H9 (cell line): ENCODE data around the gene SKAP1. TPM values are rescaled to one million over a fixed set of nuclear protein-coding genes. Genes with fewer than 3 reads are reported as not detected.

ENCODE experiments used
- DNase-seq: peaks from one replicate; pipeline ENCODE4 v3.0.0-alpha.2; 2017
- H2AFZ ChIP-seq: one replicate; pipeline ENCODE4 v1.6.1; 2013; ENCODE audit warnings: mild to moderate bottlenecking, low read length, control low read depth, moderate library complexity
- H2AK5ac ChIP-seq: 2 replicates; pipeline ENCODE4 v1.6.1; 2013; ENCODE audit warnings: low read length, control low read depth, mixed read lengths; ENCODE audit not compliant: insufficient read length
- H2BK120ac ChIP-seq: one replicate; pipeline ENCODE4 v1.6.1; 2013; ENCODE audit warnings: low read depth, mild to moderate bottlenecking, low read length, control low read depth, inconsistent platforms; ENCODE audit not compliant: poor library complexity, severe bottlenecking
- H2BK12ac ChIP-seq: 2 replicates; pipeline ENCODE4 v1.6.1; 2013; ENCODE audit warnings: low read length, control low read depth, mixed read lengths, low read depth; ENCODE audit not compliant: insufficient read length
- H2BK15ac ChIP-seq: 2 replicates; pipeline ENCODE4 v1.6.1; 2013; ENCODE audit warnings: low read depth, low read length, control low read depth
- H2BK20ac ChIP-seq: one replicate; pipeline ENCODE4 v1.6.1; 2013; ENCODE audit warnings: low read depth, mild to moderate bottlenecking, low read length, control low read depth, inconsistent platforms; ENCODE audit not compliant: poor library complexity, severe bottlenecking
- H2BK5ac ChIP-seq: 2 replicates; pipeline ENCODE4 v1.6.1; 2013; ENCODE audit warnings: low read length, control low read depth, mixed read lengths; ENCODE audit not compliant: insufficient read length
- H3K14ac ChIP-seq: 2 replicates; pipeline ENCODE4 v1.6.1; 2013; ENCODE audit warnings: low read length, control low read depth; ENCODE audit not compliant: insufficient read depth
- H3K18ac ChIP-seq: 2 replicates; pipeline ENCODE4 v1.6.1; 2013; ENCODE audit warnings: low read depth, mild to moderate bottlenecking, mixed read lengths, low read length, control low read depth; ENCODE audit not compliant: insufficient read length
- H3K23ac ChIP-seq: 2 replicates; pipeline ENCODE4 v1.6.1; 2013; ENCODE audit warnings: low read length, control low read depth, mixed read lengths, low read depth; ENCODE audit not compliant: insufficient read length
- H3K23me2 ChIP-seq: 2 replicates; pipeline ENCODE4 v1.6.1; 2013; ENCODE audit warnings: low read depth, mild to moderate bottlenecking, mixed read lengths, low read length, control low read depth; ENCODE audit not compliant: insufficient read length, poor library complexity, severe bottlenecking
- H3K27ac ChIP-seq: 2 replicates; pipeline ENCODE4 v1.5.1; 2013; ENCODE audit warnings: low read length, control low read depth, mixed read lengths, low read depth; ENCODE audit not compliant: insufficient read length
- H3K27me3 ChIP-seq: 2 replicates; pipeline ENCODE4 v1.6.1; 2013; ENCODE audit warnings: low read length, control low read depth, inconsistent platforms; ENCODE audit not compliant: insufficient read depth
- H3K4ac ChIP-seq: 2 replicates; pipeline ENCODE4 v1.6.1; 2013; ENCODE audit warnings: low read depth, mild to moderate bottlenecking, control low read depth, inconsistent platforms, low read length, moderate library complexity
- H3K4me1 ChIP-seq: 2 replicates; pipeline ENCODE4 v1.6.1; 2013; ENCODE audit warnings: low read length, control low read depth, inconsistent platforms; ENCODE audit not compliant: insufficient read depth
- H3K4me2 ChIP-seq: 2 replicates; pipeline ENCODE4 v1.6.1; 2013; ENCODE audit warnings: low read length, control low read depth, mixed read lengths; ENCODE audit not compliant: insufficient read length, insufficient read depth
- H3K56ac ChIP-seq: 2 replicates; pipeline ENCODE4 v1.6.1; 2013; ENCODE audit warnings: low read depth, mild to moderate bottlenecking, mixed read lengths, low read length, control low read depth; ENCODE audit not compliant: insufficient read length
- H3K79me1 ChIP-seq: 2 replicates; pipeline ENCODE4 v1.6.1; 2013; ENCODE audit warnings: low read depth, mild to moderate bottlenecking, moderate library complexity, low read length, control low read depth, inconsistent platforms; ENCODE audit not compliant: insufficient read depth, poor library complexity, severe bottlenecking
- H3K79me2 ChIP-seq: 2 replicates; pipeline ENCODE4 v1.6.1; 2013; ENCODE audit warnings: low read length, control low read depth, inconsistent platforms; ENCODE audit not compliant: insufficient read depth
- H3K9ac ChIP-seq: 2 replicates; pipeline ENCODE4 v1.6.1; 2013; ENCODE audit warnings: low read length, control low read depth, mixed read lengths; ENCODE audit not compliant: insufficient read length; ENCODE audit errors: extremely low read depth
- H3K9me3 ChIP-seq: one replicate; pipeline ENCODE4 v1.6.1; 2013; ENCODE audit warnings: low read depth, low read length, inconsistent platforms; ENCODE audit not compliant: control insufficient read depth
- H3T11ph ChIP-seq: one replicate; pipeline ENCODE4 v1.6.1; 2013; ENCODE audit warnings: mild to moderate bottlenecking, low read length, control low read depth, inconsistent platforms
- H4K20me1 ChIP-seq: one replicate; pipeline ENCODE4 v1.6.1; 2013; ENCODE audit not compliant: control insufficient read depth, insufficient read length, insufficient read depth
- H4K5ac ChIP-seq: 2 replicates; pipeline ENCODE4 v1.6.1; 2013; ENCODE audit warnings: low read depth, mild to moderate bottlenecking, mixed read lengths, low read length, control low read depth; ENCODE audit not compliant: insufficient read length
- H4K8ac ChIP-seq: replicated peaks from 2 replicates; pipeline ENCODE4 v1.6.1; 2013; ENCODE audit warnings: low read length, control low read depth, mixed read lengths, low read depth; ENCODE audit not compliant: insufficient read length
- H4K91ac ChIP-seq: 2 replicates; pipeline ENCODE4 v1.6.1; 2013; ENCODE audit warnings: low read depth, mild to moderate bottlenecking, moderate library complexity, mixed read lengths, low read length, control low read depth; ENCODE audit not compliant: insufficient read length
- H3K27ac Mint-ChIP-seq, 3 experiments: 2 replicates in 2 of 3; 3 replicates in 1 of 3; pipeline ENCODE4 v1.8.0; 2020 to 2021; ENCODE audit warnings: mixed read lengths in 3 of 3, mild to moderate bottlenecking in 1 of 3, moderate library complexity in 1 of 3
- H3K27me3 Mint-ChIP-seq: 2 replicates; pipeline ENCODE4 v1.8.0; 2021; ENCODE audit warnings: low read depth, mild to moderate bottlenecking, moderate library complexity, mixed read lengths
- H3K36me3 Mint-ChIP-seq, 3 experiments: 2 replicates in 2 of 3; 3 replicates in 1 of 3; pipeline ENCODE4 v1.8.0; 2020 to 2021; ENCODE audit warnings: low read depth in 3 of 3, mixed read lengths in 3 of 3; ENCODE audit not compliant: insufficient read depth in 1 of 3
- H3K4me1 Mint-ChIP-seq, 2 experiments: 2 replicates each; pipeline ENCODE4 v1.8.0; 2020; ENCODE audit warnings: mixed read lengths in 2 of 2
- H3K4me3 Mint-ChIP-seq, 2 experiments: 2 replicates in 1 of 2; 3 replicates in 1 of 2; pipeline ENCODE4 v1.8.0; 2020 to 2021; ENCODE audit warnings: mild to moderate bottlenecking in 2 of 2, mixed read lengths in 2 of 2, moderate library complexity in 1 of 2
- H3K9me3 Mint-ChIP-seq, 2 experiments: 2 replicates in 1 of 2; 3 replicates in 1 of 2; pipeline ENCODE4 v1.8.0; 2020; ENCODE audit warnings: mild to moderate bottlenecking in 2 of 2, mixed read lengths in 2 of 2, moderate library complexity in 1 of 2
- WGBS: extraction: QIAGEN DNeasy Blood & Tissue Kit; methylation state at CpG from one replicate; pipeline ENCODE4 v1.1.7; 2013; ENCODE audit warnings: missing lambda C conversion rate, low lambda C conversion rate, mixed read lengths; ENCODE audit not compliant: insufficient read length; ENCODE audit errors: extremely low coverage; 5-methylcytosine and 5-hydroxymethylcytosine counted together
- total RNA-seq: library from RNA; stranded (reverse); gene quantifications from 2 replicates; pipeline ENCODE4 v1.2.1, GENCODE V29; 2021
- TF ChIP-seq, protein P1 (sequence below): fragments of 200-600 bp; sonication (generic); conservative IDR thresholded peaks from 3 replicates; pipeline ENCODE4 v1.8.0; 2021; ENCODE audit warnings: antibody characterized with exemption, mild to moderate bottlenecking

The SKAP1 gene
- total RNA-seq, 1 experiment from 2014 or later, result not detected

DNA sequence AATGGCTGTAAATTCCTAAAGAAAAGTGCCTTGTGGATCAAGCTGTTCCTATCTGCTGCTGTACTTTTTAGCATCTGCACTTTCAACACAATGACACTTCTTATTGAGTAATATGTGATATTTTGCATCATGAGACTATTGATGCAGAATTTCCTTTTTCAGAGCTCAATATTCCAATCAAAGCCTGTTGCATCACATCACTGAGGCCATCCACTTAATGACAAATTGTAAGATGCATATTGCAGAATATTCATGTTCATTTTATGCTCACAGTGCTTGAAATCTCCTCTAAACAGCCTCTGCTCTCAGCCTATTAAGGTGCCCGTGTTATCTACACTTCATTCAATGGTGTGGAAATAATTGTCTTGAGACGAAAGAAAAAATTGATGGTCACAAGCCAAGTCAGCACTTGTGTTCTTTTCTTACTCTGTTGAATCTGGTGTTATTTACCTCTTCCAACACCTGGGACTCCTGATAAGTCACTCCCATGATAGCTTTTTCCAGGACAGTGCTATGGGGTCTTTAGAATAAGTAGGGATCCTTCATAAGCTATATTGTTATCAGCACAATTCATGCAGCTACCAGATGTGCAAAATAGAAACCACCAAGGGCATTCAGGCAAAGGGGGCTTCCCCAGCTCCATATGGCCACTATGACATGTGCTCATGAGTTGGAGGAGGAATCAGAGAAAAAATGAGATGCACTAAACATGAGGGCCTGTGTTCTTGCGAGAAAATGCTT, 9.3 kb upstream of the SKAP1 start:
- DNase-seq, result no peak
- Mint-ChIP-seq H3K9me3 (no peaks in the 10 kb centered on the region), H3K27me3 (peaks cover 71% of the 10 kb centered on the region), H3K27ac (no peak overlapping the region), H3K36me3 (no peaks in the 10 kb centered on the region), H3K4me1 (no peaks in the 10 kb centered on the region), H3K4me3 (no peak overlapping the region)
- Histone ChIP-seq H3K79me2 (no peaks in the 10 kb centered on the region), H2AK5ac (no peak overlapping the region), H4K8ac (no peak overlapping the region), H3K9ac (no peak overlapping the region), H2BK20ac (no peak overlapping the region), H3K79me1 (no peaks in the 10 kb centered on the region), H3K4ac (no peak overlapping the region), H2BK5ac (no peak overlapping the region), H3K27me3 (no peaks in the 10 kb centered on the region), H3K27ac (no peak overlapping the region), H3K23me2 (no peaks in the 10 kb centered on the region), H4K91ac (no peak overlapping the region), H3K4me2 (no peak overlapping the region), H2BK120ac (no peak overlapping the region), H3K4me1 (no peaks in the 10 kb centered on the region), H3K14ac (no peak overlapping the region), H3K56ac (no peak overlapping the region), H2AFZ (no peak overlapping the region), H3K23ac (no peak overlapping the region), H4K5ac (no peak overlapping the region), H4K20me1 (no peaks in the 10 kb centered on the region), H3K18ac (no peak overlapping the region), H3T11ph (no peak overlapping the region), H3K9me3 (no peaks in the 10 kb centered on the region), H2BK15ac (no peak overlapping the region), H2BK12ac (no peak overlapping the region)
- no CpG with 5 or more reads among the region's 3 CpGs for WGBS
- TF ChIP-seq, protein P1, sequence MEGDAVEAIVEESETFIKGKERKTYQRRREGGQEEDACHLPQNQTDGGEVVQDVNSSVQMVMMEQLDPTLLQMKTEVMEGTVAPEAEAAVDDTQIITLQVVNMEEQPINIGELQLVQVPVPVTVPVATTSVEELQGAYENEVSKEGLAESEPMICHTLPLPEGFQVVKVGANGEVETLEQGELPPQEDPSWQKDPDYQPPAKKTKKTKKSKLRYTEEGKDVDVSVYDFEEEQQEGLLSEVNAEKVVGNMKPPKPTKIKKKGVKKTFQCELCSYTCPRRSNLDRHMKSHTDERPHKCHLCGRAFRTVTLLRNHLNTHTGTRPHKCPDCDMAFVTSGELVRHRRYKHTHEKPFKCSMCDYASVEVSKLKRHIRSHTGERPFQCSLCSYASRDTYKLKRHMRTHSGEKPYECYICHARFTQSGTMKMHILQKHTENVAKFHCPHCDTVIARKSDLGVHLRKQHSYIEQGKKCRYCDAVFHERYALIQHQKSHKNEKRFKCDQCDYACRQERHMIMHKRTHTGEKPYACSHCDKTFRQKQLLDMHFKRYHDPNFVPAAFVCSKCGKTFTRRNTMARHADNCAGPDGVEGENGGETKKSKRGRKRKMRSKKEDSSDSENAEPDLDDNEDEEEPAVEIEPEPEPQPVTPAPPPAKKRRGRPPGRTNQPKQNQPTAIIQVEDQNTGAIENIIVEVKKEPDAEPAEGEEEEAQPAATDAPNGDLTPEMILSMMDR, result no peak
